ENCODE measurements around the gene ZG16. TPM values are rescaled to one million over a fixed set of nuclear protein-coding genes. Genes with fewer than 3 reads are reported as not detected.
"Not testable (repeated sequence)": the region's sequence is repeated elsewhere in the genome, so short reads cannot be mapped to it uniquely, and the experiment has no call there.

Gene ZG16
- total RNA-seq, 1 donor from 2014 or later = not detected

DNA sequence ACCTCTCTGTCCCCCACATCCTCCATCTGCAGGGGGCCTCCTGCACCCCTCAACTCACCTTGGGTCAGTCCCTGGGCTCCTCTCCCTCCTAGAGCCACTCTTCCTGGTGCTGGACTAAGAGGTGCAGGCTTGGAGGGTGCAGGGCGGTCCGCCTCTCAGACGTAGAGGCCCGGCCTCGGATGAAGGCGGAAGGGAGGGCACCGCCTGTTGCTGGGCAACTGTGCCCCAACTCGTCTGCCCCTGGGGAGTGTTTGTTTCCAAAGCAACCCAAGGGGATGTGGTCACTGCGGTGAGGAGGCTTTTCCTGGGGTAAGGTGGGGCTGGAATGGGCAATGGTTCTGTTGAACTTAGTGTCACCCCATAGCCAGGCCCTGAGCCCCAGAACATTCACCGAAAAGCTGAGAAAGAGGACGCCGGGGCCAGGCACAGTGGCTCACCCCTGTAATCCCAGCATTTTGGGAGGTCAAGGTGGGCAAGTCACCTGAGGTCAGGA lies 32.2 kb upstream of the ZG16 start, which contains the start of gene C16orf54:
C16orf54 (minus strand) TSS at position 138 of the 493 bp plus-strand sequence. CDS start 1,039 bp downstream, outside the sequence.
- intact Hi-C loops (cut with micrococcal nuclease) = no loop called here
- peak; percentile 70 for DNase-seq
- Histone ChIP-seq H3K27ac (replicated peaks) (no peak within 1 kb of the TSS), H3K4me3 (peak within 1 kb of the TSS; percentile 48), H3K36me3 (no peaks in the 10 kb centered on the region), H3K9me3 (replicated peaks) (peaks cover 3% of the 10 kb centered on the region), H3K27me3 (ENCODE audit: low read depth) (peaks cover 25% of the 10 kb centered on the region), H3K4me1 (no peaks in the 10 kb centered on the region)
- TF ChIP-seq, protein P1, sequence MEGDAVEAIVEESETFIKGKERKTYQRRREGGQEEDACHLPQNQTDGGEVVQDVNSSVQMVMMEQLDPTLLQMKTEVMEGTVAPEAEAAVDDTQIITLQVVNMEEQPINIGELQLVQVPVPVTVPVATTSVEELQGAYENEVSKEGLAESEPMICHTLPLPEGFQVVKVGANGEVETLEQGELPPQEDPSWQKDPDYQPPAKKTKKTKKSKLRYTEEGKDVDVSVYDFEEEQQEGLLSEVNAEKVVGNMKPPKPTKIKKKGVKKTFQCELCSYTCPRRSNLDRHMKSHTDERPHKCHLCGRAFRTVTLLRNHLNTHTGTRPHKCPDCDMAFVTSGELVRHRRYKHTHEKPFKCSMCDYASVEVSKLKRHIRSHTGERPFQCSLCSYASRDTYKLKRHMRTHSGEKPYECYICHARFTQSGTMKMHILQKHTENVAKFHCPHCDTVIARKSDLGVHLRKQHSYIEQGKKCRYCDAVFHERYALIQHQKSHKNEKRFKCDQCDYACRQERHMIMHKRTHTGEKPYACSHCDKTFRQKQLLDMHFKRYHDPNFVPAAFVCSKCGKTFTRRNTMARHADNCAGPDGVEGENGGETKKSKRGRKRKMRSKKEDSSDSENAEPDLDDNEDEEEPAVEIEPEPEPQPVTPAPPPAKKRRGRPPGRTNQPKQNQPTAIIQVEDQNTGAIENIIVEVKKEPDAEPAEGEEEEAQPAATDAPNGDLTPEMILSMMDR (IDR thresholded peaks at IDR 0.05; ENCODE audit: borderline replicate concordance) = no peak

DNA sequence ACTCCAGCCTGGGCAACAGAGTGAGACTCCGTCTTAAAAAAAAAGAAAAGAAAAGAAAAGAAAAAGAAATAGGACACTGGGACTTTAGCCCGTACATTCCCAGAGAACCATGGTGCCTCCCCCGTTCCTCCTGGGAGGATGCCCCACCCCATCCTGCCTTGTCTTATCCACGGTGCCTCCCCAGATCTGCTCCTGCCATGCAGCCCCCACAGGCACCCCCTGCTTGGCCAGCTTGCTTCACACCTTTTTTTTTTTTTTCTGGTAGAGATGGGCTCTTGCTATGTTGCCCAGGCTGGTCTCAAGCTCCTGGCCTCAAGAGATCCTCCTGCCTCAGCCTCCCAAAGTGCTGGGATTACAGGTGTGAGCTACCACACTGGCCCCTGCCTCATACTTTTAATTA lies 31.5 kb upstream of the ZG16 start:
- DNase-seq; H3K9me3 ChIP-seq (replicated peaks); H3K4me3 ChIP-seq; intact Hi-C loops (cut with micrococcal nuclease); H3K36me3 ChIP-seq; H3K4me1 ChIP-seq; H3K27ac ChIP-seq (replicated peaks): not testable (repeated sequence)
- H3K27me3 ChIP-seq (ENCODE audit: low read depth) = peaks cover 20% of the 10 kb centered on the region

- H3K27ac ChIP-seq (replicated peaks) = no peak overlapping the region
- no peak for DNase-seq
- H3K9me3 ChIP-seq (replicated peaks) = peaks cover 3% of the 10 kb centered on the region
- H3K4me3 ChIP-seq = no peak overlapping the region
- H3K27me3 ChIP-seq (ENCODE audit: low read depth) = peaks cover 20% of the 10 kb centered on the region
- TF ChIP-seq, protein P1 (IDR thresholded peaks at IDR 0.05; ENCODE audit: borderline replicate concordance) = no peak
- no peaks in the 10 kb centered on the region for H3K36me3 ChIP-seq
- intact Hi-C loops (cut with micrococcal nuclease) = no loop called here
- H3K4me1 ChIP-seq = no peaks in the 10 kb centered on the region
These were observed 29.9 kb upstream of the ZG16 start for GRCh38 chr16:29747947-29748759.

- intact Hi-C loops (cut with micrococcal nuclease); H3K36me3 ChIP-seq; H3K9me3 ChIP-seq (replicated peaks); H3K4me1 ChIP-seq; H3K4me3 ChIP-seq; H3K27ac ChIP-seq (replicated peaks); DNase-seq: not testable (repeated sequence)
- H3K27me3 ChIP-seq (ENCODE audit: low read depth) = peaks cover 19% of the 10 kb centered on the region
These were observed 29.3 kb upstream of the ZG16 start for GRCh38 chr16:29748760-29749149.

- no peaks in the 10 kb centered on the region for H3K9me3 ChIP-seq (replicated peaks)
- intact Hi-C loops (cut with micrococcal nuclease) = no loop called here
- DNase-seq = no peak
These were observed 24.5 kb upstream of the ZG16 start for GRCh38 chr16:29753516-29753915.

DNA sequence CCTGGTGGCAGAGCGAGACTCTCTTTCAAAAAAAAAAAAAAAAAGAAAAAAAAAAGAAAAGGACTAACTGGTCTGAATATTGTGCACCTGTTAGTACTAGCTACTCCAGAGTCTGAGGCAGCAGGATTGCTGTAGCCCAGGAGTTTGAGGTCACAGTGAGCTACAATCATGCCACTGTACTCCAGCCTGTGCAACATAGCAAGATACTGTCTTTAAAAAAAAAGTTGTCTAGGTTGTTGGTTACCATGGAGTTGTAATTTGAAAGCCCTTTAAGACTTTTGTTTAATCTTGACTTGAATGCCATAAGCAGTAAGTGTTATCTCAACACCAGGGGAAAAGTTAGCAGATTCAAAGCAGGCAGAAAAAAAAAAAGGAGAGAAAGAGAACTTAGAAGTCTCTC lies 21.4 kb upstream of the ZG16 start:
- H3K27ac ChIP-seq (replicated peaks) = no peak overlapping the region
- H3K9me3 ChIP-seq (replicated peaks) = no peaks in the 10 kb centered on the region
- DNase-seq = no peak
- no peaks in the 10 kb centered on the region for H3K4me1 ChIP-seq
- TF ChIP-seq, protein P1 (IDR thresholded peaks at IDR 0.05; ENCODE audit: borderline replicate concordance) = no peak
- intact Hi-C loops (cut with micrococcal nuclease) = no loop called here
- no peak overlapping the region for H3K4me3 ChIP-seq
- H3K36me3 ChIP-seq = no peaks in the 10 kb centered on the region
- no peaks in the 10 kb centered on the region for H3K27me3 ChIP-seq (ENCODE audit: low read depth)

More at GRCh38 chr16:29753516-29753915, 24.5 kb upstream of the ZG16 start:
- no peaks in the 10 kb centered on the region for H3K4me1 ChIP-seq
- no peaks in the 10 kb centered on the region for H3K27me3 ChIP-seq (ENCODE audit: low read depth)
- no peak overlapping the region for H3K4me3 ChIP-seq
- TF ChIP-seq, protein P1 (IDR thresholded peaks at IDR 0.05; ENCODE audit: borderline replicate concordance) = no peak
- no peak overlapping the region for H3K27ac ChIP-seq (replicated peaks)
- H3K36me3 ChIP-seq = no peaks in the 10 kb centered on the region

DNA sequence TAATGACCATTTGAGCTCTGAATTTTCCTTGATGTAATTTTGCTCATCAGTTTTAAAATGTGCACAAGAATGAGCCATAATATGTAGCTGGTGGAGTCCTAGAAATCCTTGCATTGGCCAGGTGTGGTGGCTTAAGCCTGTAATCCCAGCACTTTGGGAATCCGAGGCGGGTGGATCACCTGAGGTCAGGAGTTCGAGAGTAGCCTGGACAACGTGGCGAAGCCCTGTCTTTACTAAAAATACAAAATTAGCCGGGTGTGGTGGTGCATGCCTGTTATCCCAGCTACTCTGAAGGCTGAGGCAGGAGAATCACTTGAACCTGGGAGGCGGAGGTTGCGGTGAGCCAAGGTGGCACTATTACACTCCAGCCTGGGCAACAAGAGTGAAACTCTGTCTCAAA lies 21.0 kb upstream of the ZG16 start:
- H3K27ac ChIP-seq (replicated peaks); H3K4me3 ChIP-seq; intact Hi-C loops (cut with micrococcal nuclease); H3K27me3 ChIP-seq (ENCODE audit: low read depth); H3K36me3 ChIP-seq; H3K4me1 ChIP-seq; DNase-seq; H3K9me3 ChIP-seq (replicated peaks): not testable (repeated sequence)
